Measurements from ENCODE around the gene MRTFA. TPM values are rescaled to one million over a fixed set of nuclear protein-coding genes. Genes with fewer than 3 reads are reported as not detected.

The MRTFA gene
- total RNA-seq, 1 donor from 2014 or later = 53.0 TPM

GRCh38 chr22:40612291-40612751 is 24.2 kb downstream of the MRTFA start:
- Histone ChIP-seq H3K27me3 (ENCODE audit: control insufficient read depth, insufficient read depth, low read length) (no peaks in the 10 kb centered on the region), H3K36me3 (ENCODE audit: control insufficient read depth, insufficient read depth, low read length) (no peaks in the 10 kb centered on the region), H3K4me3 (ENCODE audit: low read depth, low read length) (no peak overlapping the region)
- no peak for DNase-seq (ENCODE audit: low read depth)
- no peak for TF ChIP-seq CTCF (IDR thresholded peaks at IDR 0.05; ENCODE audit: insufficient read depth, low read length, poor library complexity, severe bottlenecking)

GRCh38 chr22:40611606-40612005 is 24.9 kb downstream of the MRTFA start:
- Histone ChIP-seq H3K27me3 (ENCODE audit: control insufficient read depth, insufficient read depth, low read length) (no peaks in the 10 kb centered on the region), H3K36me3 (ENCODE audit: control insufficient read depth, insufficient read depth, low read length) (no peaks in the 10 kb centered on the region), H3K4me3 (ENCODE audit: low read depth, low read length) (no peak overlapping the region)
- no peak for DNase-seq (ENCODE audit: low read depth)
- no peak for TF ChIP-seq CTCF (IDR thresholded peaks at IDR 0.05; ENCODE audit: insufficient read depth, low read length, poor library complexity, severe bottlenecking)

GRCh38 chr22:40610329-40610850 is 26.1 kb downstream of the MRTFA start:
- no peak for DNase-seq (ENCODE audit: low read depth)
- no peak for TF ChIP-seq CTCF (IDR thresholded peaks at IDR 0.05; ENCODE audit: insufficient read depth, low read length, poor library complexity, severe bottlenecking)
- no peaks in the 10 kb centered on the region for H3K27me3 ChIP-seq (ENCODE audit: control insufficient read depth, insufficient read depth, low read length)
- H3K4me3 ChIP-seq (ENCODE audit: low read depth, low read length) = no peak overlapping the region
- H3K36me3 ChIP-seq (ENCODE audit: control insufficient read depth, insufficient read depth, low read length) = no peaks in the 10 kb centered on the region

GRCh38 chr22:40609216-40609615 is 27.3 kb downstream of the MRTFA start:
- Histone ChIP-seq H3K36me3 (ENCODE audit: control insufficient read depth, insufficient read depth, low read length) (no peaks in the 10 kb centered on the region), H3K27me3 (ENCODE audit: control insufficient read depth, insufficient read depth, low read length) (no peaks in the 10 kb centered on the region), H3K4me3 (ENCODE audit: low read depth, low read length) (no peak overlapping the region)
- TF ChIP-seq CTCF (IDR thresholded peaks at IDR 0.05; ENCODE audit: insufficient read depth, low read length, poor library complexity, severe bottlenecking) = no peak
- no peak for DNase-seq (ENCODE audit: low read depth)

- no peak for TF ChIP-seq CTCF (IDR thresholded peaks at IDR 0.05; ENCODE audit: insufficient read depth, low read length, poor library complexity, severe bottlenecking)
- H3K27me3 ChIP-seq (ENCODE audit: control insufficient read depth, insufficient read depth, low read length) = no peaks in the 10 kb centered on the region
- no peak overlapping the region for H3K4me3 ChIP-seq (ENCODE audit: low read depth, low read length)
- no peak for DNase-seq (ENCODE audit: low read depth)
- no peaks in the 10 kb centered on the region for H3K36me3 ChIP-seq (ENCODE audit: control insufficient read depth, insufficient read depth, low read length)
These were observed 29.0 kb downstream of the MRTFA start for GRCh38 chr22:40607506-40607905.

- Histone ChIP-seq H3K4me3 (ENCODE audit: low read depth, low read length) (no peak overlapping the region), H3K27me3 (ENCODE audit: control insufficient read depth, insufficient read depth, low read length) (no peaks in the 10 kb centered on the region), H3K36me3 (ENCODE audit: control insufficient read depth, insufficient read depth, low read length) (no peaks in the 10 kb centered on the region)
- TF ChIP-seq CTCF (IDR thresholded peaks at IDR 0.05; ENCODE audit: insufficient read depth, low read length, poor library complexity, severe bottlenecking) = no peak
- DNase-seq (ENCODE audit: low read depth) = no peak
These were observed 30.2 kb downstream of the MRTFA start for GRCh38 chr22:40606306-40606705.

All from kidney epithelial cell (primary cell).